Endodermal cell (in vitro differentiated cells): ENCODE results near the gene PPM1E. TPM values are rescaled to one million over a fixed set of nuclear protein-coding genes. Genes with fewer than 3 reads are reported as not detected.

Source experiments
- DNase-seq: peaks from one replicate; pipeline ENCODE4 v3.0.0-alpha.2; 2017
- H3K27ac ChIP-seq: 2 replicates; pipeline ENCODE4 v1.5.1; 2013; ENCODE audit warnings: mild to moderate bottlenecking, low read depth, low read length, moderate library complexity
- H3K27me3 ChIP-seq: 2 replicates; pipeline ENCODE4 v1.6.1; 2013; ENCODE audit warnings: mild to moderate bottlenecking, low read length, moderate library complexity; ENCODE audit not compliant: insufficient read depth, control insufficient read depth, poor library complexity, severe bottlenecking
- H3K36me3 ChIP-seq: 2 replicates; pipeline ENCODE4 v1.7.0; 2013; ENCODE audit warnings: mild to moderate bottlenecking, low read length, moderate library complexity; ENCODE audit not compliant: control insufficient read depth, insufficient read depth
- H3K4me1 ChIP-seq: one replicate; pipeline ENCODE4 v1.7.0; 2013; ENCODE audit warnings: low read length; ENCODE audit not compliant: control insufficient read depth, insufficient read depth
- H3K4me3 ChIP-seq: 2 replicates; pipeline ENCODE4 v1.5.1; 2013; ENCODE audit warnings: mild to moderate bottlenecking, low read length, moderate library complexity
- H3K9ac ChIP-seq: 2 replicates; pipeline ENCODE4 v1.6.1; 2013; ENCODE audit warnings: mild to moderate bottlenecking, low read length, moderate library complexity; ENCODE audit not compliant: poor library complexity, severe bottlenecking; ENCODE audit errors: extremely low read depth
- H3K9me3 ChIP-seq: 2 replicates; pipeline ENCODE4 v1.6.1; 2013; ENCODE audit warnings: mild to moderate bottlenecking, low read length, moderate library complexity; ENCODE audit not compliant: control insufficient read depth
- H3K27ac Mint-ChIP-seq: 2 replicates; pipeline ENCODE4 v1.8.0; 2020; ENCODE audit warnings: mixed read lengths
- H3K27me3 Mint-ChIP-seq: 2 replicates; pipeline ENCODE4 v1.8.0; 2021; ENCODE audit warnings: mild to moderate bottlenecking, mixed read lengths; ENCODE audit not compliant: insufficient read depth
- H3K36me3 Mint-ChIP-seq: 2 replicates; pipeline ENCODE4 v1.8.0; 2020; ENCODE audit warnings: low read depth, mixed read lengths
- H3K4me1 Mint-ChIP-seq: 2 replicates; pipeline ENCODE4 v1.8.0; 2020; ENCODE audit warnings: mixed read lengths
- H3K4me3 Mint-ChIP-seq: 2 replicates; pipeline ENCODE4 v1.8.0; 2020; ENCODE audit warnings: mild to moderate bottlenecking, moderate library complexity, mixed read lengths
- H3K9me3 Mint-ChIP-seq: 2 replicates; pipeline ENCODE4 v1.8.0; 2020; ENCODE audit warnings: mild to moderate bottlenecking, mixed read lengths
- WGBS, 2 experiments: methylation state at CpG; one replicate each; pipeline versions ENCODE4 v1.1.5 to v1.1.7; 2013; ENCODE audit warnings: missing lambda C conversion rate in 2 of 2, mixed read lengths in 1 of 2; ENCODE audit not compliant: insufficient coverage in 1 of 2, insufficient read length in 1 of 2; 5-methylcytosine and 5-hydroxymethylcytosine counted together
- total RNA-seq, 2 donors: library from RNA; stranded (reverse); fragmentation: NEBNext Ultra II Directional in 1 of 2; extraction: Animal tissue kit (Norgen Biotek cat#: 25700) in 1 of 2; gene quantifications; 2 replicates in 1 of 2; 3 replicates in 1 of 2; pipeline ENCODE4 v1.2.1, GENCODE V29; 2021
- TF ChIP-seq, protein P1 (sequence below): fragments of 200-600 bp; sonication (generic); conservative IDR thresholded peaks from 2 replicates; pipeline ENCODE4 v1.5.0; 2021; ENCODE audit warnings: antibody characterized with exemption, mild to moderate bottlenecking

Gene PPM1E
- total RNA-seq, 2 donors from 2014 or later: 1.4 to 2.2 TPM

DNA sequence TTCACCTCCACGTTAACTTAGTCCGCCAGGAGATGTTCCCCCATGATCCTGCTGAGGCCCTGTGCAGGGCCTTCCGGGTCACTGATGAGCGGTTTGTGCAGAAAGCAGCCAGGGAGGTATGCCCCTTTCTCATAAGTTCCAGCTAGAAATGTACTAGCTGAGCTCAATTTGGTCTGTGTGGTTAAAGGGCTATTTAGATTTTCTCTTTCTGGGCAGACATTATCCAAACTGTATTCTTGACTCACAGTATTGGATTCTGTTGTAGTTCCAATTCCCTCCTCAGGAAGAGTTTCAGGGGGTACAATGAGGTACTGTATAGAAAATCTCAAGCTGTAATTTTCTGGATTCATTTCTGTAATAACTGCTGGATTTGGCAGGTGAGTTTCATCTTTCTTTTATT, 214.0 kb downstream of the PPM1E start:
- no peak for DNase-seq
- H3K4me3 ChIP-seq: no peak overlapping the region
- H3K4me1 Mint-ChIP-seq: peaks cover 6% of the 10 kb centered on the region
- H3K27ac ChIP-seq: no peak overlapping the region
- no peaks in the 10 kb centered on the region for H3K9me3 Mint-ChIP-seq
- no peak overlapping the region for H3K4me3 Mint-ChIP-seq
- H3K36me3 ChIP-seq: no peaks in the 10 kb centered on the region
- H3K4me1 ChIP-seq: no peaks in the 10 kb centered on the region
- 94 to 100% methylated on average over 2 to 4 of the region's 4 CpGs for WGBS, 2 experiments
- H3K27me3 Mint-ChIP-seq: no peaks in the 10 kb centered on the region
- no peaks in the 10 kb centered on the region for H3K27me3 ChIP-seq
- no peaks in the 10 kb centered on the region for H3K36me3 Mint-ChIP-seq
- H3K9ac ChIP-seq: no peak overlapping the region
- TF ChIP-seq, protein P1, sequence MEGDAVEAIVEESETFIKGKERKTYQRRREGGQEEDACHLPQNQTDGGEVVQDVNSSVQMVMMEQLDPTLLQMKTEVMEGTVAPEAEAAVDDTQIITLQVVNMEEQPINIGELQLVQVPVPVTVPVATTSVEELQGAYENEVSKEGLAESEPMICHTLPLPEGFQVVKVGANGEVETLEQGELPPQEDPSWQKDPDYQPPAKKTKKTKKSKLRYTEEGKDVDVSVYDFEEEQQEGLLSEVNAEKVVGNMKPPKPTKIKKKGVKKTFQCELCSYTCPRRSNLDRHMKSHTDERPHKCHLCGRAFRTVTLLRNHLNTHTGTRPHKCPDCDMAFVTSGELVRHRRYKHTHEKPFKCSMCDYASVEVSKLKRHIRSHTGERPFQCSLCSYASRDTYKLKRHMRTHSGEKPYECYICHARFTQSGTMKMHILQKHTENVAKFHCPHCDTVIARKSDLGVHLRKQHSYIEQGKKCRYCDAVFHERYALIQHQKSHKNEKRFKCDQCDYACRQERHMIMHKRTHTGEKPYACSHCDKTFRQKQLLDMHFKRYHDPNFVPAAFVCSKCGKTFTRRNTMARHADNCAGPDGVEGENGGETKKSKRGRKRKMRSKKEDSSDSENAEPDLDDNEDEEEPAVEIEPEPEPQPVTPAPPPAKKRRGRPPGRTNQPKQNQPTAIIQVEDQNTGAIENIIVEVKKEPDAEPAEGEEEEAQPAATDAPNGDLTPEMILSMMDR: no peak
- no peak overlapping the region for H3K27ac Mint-ChIP-seq
- H3K9me3 ChIP-seq: no peaks in the 10 kb centered on the region

DNA sequence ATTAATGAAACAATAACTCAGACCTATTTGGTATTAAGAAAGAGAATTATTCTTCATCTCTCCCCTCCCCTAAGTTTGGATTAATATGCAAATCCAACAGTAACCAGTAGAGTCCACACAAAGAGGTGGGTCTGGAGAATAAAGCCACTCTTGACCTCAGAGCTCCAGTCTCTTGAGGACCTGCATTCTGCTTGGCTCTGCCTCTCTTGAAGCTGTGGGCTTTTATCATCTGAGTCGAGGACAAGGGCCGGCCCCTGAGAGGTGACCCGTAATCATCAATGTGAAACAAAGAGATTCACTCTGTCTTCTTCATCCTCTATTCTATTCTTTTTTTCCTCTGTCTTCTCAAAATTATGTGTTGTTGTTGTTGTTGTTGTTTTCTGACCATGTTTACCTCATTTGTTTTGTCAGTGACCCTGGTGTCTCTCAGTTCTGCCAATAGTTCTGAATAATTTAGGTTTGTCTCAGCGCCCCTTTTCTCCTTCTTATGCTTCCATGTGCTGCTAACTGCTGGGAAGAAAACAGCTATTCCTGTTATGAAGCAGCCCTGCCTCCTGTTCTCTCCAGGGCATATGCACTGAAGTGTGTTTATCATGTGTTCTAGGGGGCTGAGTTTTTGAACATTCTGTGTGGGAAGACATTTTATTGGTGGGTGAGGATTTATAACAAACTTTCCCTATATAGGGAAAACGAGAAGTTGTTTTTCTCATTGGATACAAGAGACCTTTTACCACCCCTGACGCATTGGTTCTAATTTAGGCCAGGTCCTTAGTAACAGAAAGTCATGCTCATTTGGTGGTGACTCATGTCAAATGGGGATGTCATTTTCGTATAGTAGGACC, 215.2 kb downstream of the PPM1E start:
- no peaks in the 10 kb centered on the region for H3K27me3 ChIP-seq
- WGBS, 2 experiments: 70% methylated on average over 4 to 7 of the region's 7 CpGs
- no peaks in the 10 kb centered on the region for H3K36me3 ChIP-seq
- no peaks in the 10 kb centered on the region for H3K4me1 ChIP-seq
- no peaks in the 10 kb centered on the region for H3K9me3 ChIP-seq
- TF ChIP-seq, protein P1: no peak
- Mint-ChIP-seq H3K4me3 (no peak overlapping the region), H3K36me3 (no peaks in the 10 kb centered on the region), H3K9me3 (no peaks in the 10 kb centered on the region), H3K27me3 (no peaks in the 10 kb centered on the region), H3K27ac (no peak overlapping the region), H3K4me1 (peaks cover under 1% of the 10 kb centered on the region)
- no peak overlapping the region for H3K4me3 ChIP-seq
- H3K9ac ChIP-seq: no peak overlapping the region
- H3K27ac ChIP-seq: peak overlapping the region; percentile 59
- DNase-seq: no peak

DNA sequence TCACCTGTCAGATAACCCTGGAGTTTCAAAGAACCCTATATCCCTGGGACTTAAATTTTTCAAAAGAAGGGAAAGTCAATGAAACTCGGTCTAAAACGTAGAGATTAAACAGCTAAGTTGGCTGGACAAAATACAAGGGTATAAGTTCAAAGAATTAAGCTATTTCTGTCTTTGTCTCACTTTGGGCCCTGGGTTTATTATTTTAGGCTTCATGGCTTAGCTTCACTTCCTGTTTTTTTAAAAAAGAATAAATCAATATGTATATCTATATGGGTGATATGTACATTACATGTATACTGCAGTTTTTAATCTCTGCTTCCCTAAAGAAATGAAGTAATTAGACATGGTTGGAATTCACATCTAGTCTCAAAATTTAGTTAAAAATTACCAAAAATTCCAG, 218.7 kb downstream of the PPM1E start:
- no peak overlapping the region for H3K4me3 ChIP-seq
- no peaks in the 10 kb centered on the region for H3K36me3 Mint-ChIP-seq
- no peak overlapping the region for H3K27ac Mint-ChIP-seq
- H3K9me3 ChIP-seq: no peaks in the 10 kb centered on the region
- 96 to 100% methylated on average over 2 of the region's 2 CpGs for WGBS, 2 experiments
- H3K9me3 Mint-ChIP-seq: no peaks in the 10 kb centered on the region
- no peak overlapping the region for H3K27ac ChIP-seq
- H3K9ac ChIP-seq: no peak overlapping the region
- no peak for DNase-seq
- H3K4me1 Mint-ChIP-seq: no peaks in the 10 kb centered on the region
- no peak overlapping the region for H3K4me3 Mint-ChIP-seq
- TF ChIP-seq, protein P1: no peak
- H3K27me3 Mint-ChIP-seq: no peaks in the 10 kb centered on the region
- no peaks in the 10 kb centered on the region for H3K27me3 ChIP-seq
- no peaks in the 10 kb centered on the region for H3K36me3 ChIP-seq
- H3K4me1 ChIP-seq: no peaks in the 10 kb centered on the region
